Right hindlimb (tissue), 1 donor: ENCODE data around the gene E2F3.

ENCODE experiments used
- DNase-seq: peaks from one replicate; pipeline ENCODE4 v3.0.0-alpha.2; 2018

Gene E2F3

GRCh38 chr6:20538131-20538662 lies 136.5 kb downstream of the E2F3 start:
- DNase-seq, result no peak

DNA sequence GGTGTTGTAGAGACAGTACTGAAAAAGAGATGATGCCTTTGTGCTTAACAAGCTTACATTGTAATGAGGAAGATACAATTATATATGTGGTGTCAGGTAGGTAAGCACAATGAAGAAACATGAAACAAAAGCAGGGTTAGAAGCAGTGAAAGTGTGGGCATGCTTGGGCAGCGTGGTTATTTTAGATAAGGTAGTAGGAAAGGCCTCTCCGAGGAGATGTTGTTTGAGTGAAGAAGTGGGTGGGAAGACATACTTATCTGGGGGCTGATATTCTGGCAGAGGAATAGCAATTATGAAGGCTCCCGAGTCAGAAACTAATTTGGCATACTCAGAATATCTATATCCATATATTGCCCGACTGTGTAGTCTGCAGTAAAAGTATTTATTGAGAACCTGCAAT lies 137.2 kb downstream of the E2F3 start:
- no peak for DNase-seq

DNA sequence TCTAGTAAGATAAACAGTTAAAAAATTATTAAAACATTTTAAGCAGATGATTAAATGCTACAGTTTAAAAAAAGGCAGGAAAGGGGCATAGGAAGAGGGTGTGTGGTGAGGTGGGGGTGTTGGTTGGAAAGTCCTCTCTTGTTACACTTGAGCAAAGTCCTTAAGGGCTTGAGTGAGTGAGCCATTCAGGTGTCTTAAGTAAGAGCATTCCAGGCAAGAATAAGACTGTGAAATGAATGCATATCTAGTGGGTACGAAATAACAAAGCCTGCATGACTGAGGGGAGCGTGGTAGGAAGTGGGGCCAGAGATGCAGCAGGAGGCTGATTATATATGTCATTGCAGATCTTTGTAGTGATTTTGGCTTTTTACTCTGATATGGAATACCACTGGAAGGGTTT lies 137.7 kb downstream of the E2F3 start:
- no peak for DNase-seq

DNA sequence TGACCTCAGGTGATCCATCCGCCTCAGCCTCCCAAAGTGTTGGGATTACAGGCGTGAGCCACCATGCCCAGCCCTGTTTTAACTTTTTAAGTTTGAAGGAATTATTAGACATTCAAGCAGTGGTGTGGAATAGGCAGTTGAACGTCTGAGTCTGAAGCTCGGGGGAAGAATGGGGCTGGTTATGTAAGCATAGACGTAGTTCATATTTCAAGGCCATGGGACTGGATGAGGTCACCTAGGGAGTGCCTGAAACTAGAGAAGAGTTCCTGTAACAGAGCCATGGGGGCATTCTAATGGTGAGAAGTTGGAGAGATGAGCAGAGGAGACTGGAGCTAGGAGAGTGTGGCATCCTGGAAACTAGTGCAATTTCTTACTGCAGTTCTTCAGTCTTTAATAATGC lies 139.0 kb downstream of the E2F3 start:
- DNase-seq, result no peak

DNA sequence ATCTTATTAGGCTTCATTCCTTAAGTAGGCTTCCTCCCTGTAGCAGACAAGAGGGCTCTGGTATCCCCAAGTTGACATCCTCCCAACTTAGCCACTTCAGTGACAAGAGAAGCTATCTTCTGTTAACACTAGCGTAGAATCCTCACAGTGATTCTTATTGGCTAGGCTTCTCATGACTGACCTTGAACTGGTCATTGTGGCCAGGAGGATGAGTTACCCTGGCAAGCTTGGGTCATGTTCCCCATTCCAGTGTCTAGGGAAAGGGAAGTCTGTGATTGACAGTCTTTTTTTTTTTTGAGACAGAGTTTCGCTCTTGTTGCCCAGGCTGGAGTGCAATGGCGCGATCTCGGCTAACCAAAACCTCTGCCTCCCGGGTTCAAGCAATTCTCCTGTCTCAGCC lies 139.7 kb downstream of the E2F3 start:
- DNase-seq, result no peak

- no peak for DNase-seq
Observed at GRCh38 chr6:20542927-20543602, 141.4 kb downstream of the E2F3 start.
